ENCODE measurements around the gene ANLN.
A peak's percentile ranks its signal among the peaks of the same experiment; 100 is the strongest.
"Not testable (repeated sequence)": the region's sequence is repeated elsewhere in the genome, so short reads cannot be mapped to it uniquely, and the experiment has no call there.

Gene ANLN

GRCh38 chr7:36466001-36466400, 76.3 kb downstream of the ANLN start:
- DNase-seq (ENCODE audit: low read depth in 2 of 2) = not testable (repeated sequence)

DNA sequence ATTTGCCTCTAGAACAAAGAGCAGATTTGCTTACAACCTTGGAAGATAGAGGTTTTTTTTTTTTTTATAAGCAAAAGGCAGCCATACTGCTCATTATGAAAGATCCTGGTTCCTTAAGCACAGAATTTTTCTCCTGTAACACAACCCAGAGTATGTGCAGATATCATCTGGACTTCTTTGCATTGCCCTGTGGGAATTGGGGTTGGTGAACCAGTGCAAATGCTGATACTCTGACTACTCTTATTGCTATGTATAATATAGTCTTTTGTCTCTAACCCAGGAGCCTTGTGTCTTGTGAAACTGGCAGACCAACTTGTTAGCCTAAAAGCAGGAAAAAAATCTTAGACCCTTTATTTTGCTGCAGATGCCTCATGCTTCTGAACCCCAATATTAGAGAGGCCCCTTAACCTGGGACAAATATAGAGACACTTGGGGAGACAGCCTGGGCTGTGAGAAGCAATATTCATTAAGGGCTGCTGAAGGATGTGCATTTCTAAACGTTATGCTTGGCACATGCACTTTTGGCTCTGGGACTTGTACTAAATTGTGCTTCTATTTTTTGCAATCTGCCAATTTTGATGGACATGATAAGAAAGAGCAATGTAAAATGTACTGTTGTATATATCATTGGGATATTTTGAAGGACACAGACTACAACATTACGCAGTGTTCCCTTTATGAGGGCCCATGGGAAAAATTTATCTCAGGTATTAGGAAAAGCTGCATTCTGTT, 78.9 kb downstream of the ANLN start:
- DNase-seq (ENCODE audit: low read depth in 2 of 2) = no peak

DNA sequence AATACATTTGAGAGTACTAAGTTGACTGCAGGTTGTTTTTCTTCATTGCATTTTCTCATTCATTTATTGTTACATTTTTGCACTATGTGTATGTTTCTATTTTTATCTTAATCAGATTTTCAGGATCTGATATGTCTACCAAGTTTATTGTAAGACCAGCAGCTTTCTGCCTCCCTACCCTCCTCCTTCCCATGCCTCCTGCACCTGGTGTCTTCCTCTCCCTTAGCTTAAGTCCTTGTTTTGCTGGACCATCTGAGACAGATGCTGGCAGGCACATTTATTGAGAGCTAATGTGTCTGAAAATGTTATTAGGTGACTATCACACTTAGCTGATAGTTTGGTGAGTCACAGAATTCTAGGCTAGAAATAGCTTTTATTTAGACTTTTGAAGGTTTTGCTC, 79.6 kb downstream of the ANLN start:
- DNase-seq (ENCODE audit: low read depth in 2 of 2) = no peak

GRCh38 chr7:36472141-36472729, 82.6 kb downstream of the ANLN start:
- no peak for DNase-seq (ENCODE audit: low read depth in 2 of 2)

DNA sequence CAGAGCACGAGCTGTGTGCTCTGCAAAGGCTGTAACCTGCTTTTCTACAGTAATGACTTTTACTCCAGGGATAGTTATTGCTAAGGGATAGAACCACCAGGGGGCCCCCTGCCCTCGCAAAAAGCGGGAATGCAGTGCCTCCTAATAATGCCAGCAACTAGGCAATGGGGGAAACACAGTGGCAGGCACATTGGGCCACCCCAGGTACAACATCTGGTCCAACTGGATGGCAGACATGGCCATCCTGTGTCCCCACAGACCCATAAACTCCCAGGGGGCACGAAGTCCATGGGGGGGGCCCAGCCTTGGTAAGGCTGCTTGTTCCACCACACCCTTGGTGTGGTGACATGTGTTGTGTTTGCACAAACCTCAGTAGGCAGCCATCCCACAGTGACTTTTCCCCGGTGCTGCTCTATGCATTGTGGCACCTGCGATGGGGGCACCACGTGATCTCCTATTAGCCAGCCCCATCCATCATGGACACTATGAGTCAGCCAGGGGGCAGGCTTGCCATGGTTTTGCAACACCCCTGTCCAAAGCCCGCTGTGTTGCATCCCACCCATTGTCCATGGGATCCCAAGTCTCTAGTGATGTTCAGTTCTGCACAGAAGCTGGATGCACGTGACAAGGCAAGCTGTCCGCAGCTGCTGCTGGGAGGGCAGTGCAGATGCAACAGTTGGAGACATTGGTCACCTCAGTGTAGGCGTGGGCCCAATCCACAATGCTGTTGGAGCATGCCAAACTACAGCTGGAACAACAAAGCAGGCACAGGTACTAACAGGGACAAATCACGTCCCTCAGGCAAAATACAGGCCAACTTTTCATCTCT, 84.0 kb downstream of the ANLN start:
- DNase-seq (ENCODE audit: low read depth in 2 of 2) = peak in 1 of 2 donors; percentile 18

DNA sequence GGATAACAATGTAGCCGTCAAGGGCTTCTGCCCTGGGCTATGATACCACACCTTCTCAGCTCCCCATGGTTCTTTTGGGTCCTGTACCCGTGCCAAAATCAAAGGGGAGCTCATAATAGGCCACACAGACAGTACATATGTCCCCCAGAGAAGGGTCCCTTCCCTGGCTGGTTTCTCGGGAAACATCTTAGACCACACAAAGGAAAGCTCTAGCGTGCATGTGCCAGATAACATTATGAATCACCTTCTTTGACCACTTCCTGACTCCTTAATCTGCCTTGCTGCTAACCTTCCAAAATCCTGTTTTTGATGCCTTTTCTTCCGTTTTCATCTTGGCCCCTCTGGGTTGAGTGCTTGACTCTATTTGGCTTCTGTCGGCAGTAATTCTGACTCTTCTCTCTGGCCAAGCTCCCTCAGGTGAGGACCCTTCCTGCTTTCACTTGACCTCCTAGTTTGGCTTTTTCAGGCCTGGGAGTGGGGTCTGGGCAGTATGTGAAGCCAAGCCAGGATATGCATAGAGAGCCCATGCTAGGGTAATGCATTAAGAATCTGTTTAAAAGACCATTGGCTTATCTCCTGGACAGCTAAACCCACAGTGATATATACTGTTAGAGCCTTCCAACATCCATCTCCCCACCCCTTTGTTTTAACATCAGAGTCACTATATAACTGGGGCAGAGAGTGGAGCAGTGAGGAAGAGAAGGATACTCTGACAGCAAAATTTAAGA, 84.8 kb downstream of the ANLN start:
- peak in 1 of 2 donors; percentile 1 for DNase-seq (ENCODE audit: low read depth in 2 of 2)

- DNase-seq (ENCODE audit: low read depth in 2 of 2) = no peak
Observed at GRCh38 chr7:36475011-36475342, 85.3 kb downstream of the ANLN start.

- DNase-seq (ENCODE audit: low read depth in 2 of 2) = peak in 1 of 2 donors; percentile 13
Observed at GRCh38 chr7:36475381-36475780, 85.7 kb downstream of the ANLN start.

- no peak for DNase-seq (ENCODE audit: low read depth in 2 of 2)
Observed at GRCh38 chr7:36478745-36479144, 89.1 kb downstream of the ANLN start.

GRCh38 chr7:36483853-36484252, 94.2 kb downstream of the ANLN start:
- DNase-seq (ENCODE audit: low read depth in 2 of 2) = not testable (repeated sequence)

GRCh38 chr7:36484265-36484664, 94.6 kb downstream of the ANLN start:
- DNase-seq (ENCODE audit: low read depth in 2 of 2) = no peak

- no peak for DNase-seq (ENCODE audit: low read depth in 2 of 2)
Observed at GRCh38 chr7:36486336-36486735, 96.7 kb downstream of the ANLN start.

GRCh38 chr7:36487756-36488336, 98.2 kb downstream of the ANLN start:
- no peak for DNase-seq (ENCODE audit: low read depth in 2 of 2)

- DNase-seq (ENCODE audit: low read depth in 2 of 2) = not testable (repeated sequence)
Observed at GRCh38 chr7:36488672-36489071, 99.0 kb downstream of the ANLN start.

GRCh38 chr7:36490419-36490830, 100.8 kb downstream of the ANLN start:
- no peak for DNase-seq (ENCODE audit: low read depth in 2 of 2)

- no peak for DNase-seq (ENCODE audit: low read depth in 2 of 2)
Observed at GRCh38 chr7:36491317-36491716, 101.7 kb downstream of the ANLN start.

GRCh38 chr7:36496576-36496975, 106.9 kb downstream of the ANLN start:
- no peak for DNase-seq (ENCODE audit: low read depth in 2 of 2)

DNA sequence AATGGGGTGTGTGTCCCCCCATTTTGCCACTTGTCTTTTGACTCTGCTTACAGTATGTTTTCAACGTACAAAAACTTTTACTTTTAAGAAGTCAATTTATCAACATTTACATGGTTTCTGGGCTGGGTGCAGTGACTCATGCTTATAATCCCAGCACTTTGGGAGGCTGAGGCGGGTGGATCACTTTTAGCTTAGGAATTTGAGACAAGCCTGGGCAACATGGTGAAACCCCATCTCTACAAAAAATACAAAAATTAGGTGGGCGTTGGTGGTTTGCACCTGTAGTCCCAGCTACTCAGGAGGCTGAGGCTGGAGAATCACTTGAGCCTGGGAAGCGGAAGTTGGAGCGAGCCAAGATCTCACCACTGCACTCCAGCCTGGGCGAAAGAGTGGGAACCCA, 107.5 kb downstream of the ANLN start:
- not testable (repeated sequence) for DNase-seq (ENCODE audit: low read depth in 2 of 2)

DNA sequence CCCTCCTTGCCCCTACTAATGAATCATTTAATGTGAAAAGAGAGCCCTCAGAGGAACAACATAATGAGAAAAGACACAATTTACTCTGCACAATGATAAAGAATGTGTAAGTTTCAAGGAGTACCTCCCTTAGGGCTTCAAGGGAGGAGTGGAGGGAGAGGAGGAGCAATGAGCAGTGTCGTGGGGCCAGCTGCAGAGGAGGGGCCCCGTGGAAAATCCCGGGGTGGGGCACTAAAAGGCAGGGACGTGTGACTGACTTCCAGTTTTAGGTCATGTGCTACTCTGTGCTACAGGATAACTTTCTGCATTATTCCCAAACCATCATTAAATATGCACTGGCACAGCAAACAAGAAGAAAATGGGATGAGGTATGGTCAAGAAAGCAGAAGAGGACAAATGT, 108.1 kb downstream of the ANLN start:
- DNase-seq (ENCODE audit: low read depth in 2 of 2) = no peak
